K562 (cell line): Measurements from ENCODE around the gene NDUFB8. TPM values are rescaled to one million over a fixed set of nuclear protein-coding genes. Genes with fewer than 3 reads are reported as not detected.
A peak's percentile ranks its signal among the peaks of the same experiment; 100 is the strongest.

Experiments used
- ARID3A ChIP-seq: IDR thresholded peaks from 2 replicates; pipeline ENCODE4 v1.6.1; 2012; ENCODE audit warnings: low read depth, low read length, improper control_type of control experiment, borderline replicate concordance
- ARNT ChIP-seq, 2 experiments: fragments of 450-650 bp; IDR thresholded peaks; 2 replicates each; pipeline ENCODE4 v1.6.1; 2016; ENCODE audit warnings: mild to moderate bottlenecking in 1 of 2
- BRF2 ChIP-seq: IDR thresholded peaks from 3 replicates; pipeline ENCODE4 v1.6.1; 2011; ENCODE audit warnings: borderline replicate concordance, mild to moderate bottlenecking; ENCODE audit not compliant: insufficient read length, insufficient read depth
- CBX5 ChIP-seq: IDR thresholded peaks from 2 replicates; pipeline ENCODE4 v1.6.1; 2014; ENCODE audit warnings: low read depth, borderline replicate concordance
- CHCHD3 ChIP-seq: fragments of 250-450 bp; sonication (Bioruptor Pico); IDR thresholded peaks from 2 replicates; pipeline ENCODE4 v2.1.2; 2022; ENCODE audit warnings: mild to moderate bottlenecking
- CLOCK ChIP-seq: fragments of 250-450 bp; sonication (Bioruptor Pico); IDR thresholded peaks from 2 replicates; pipeline ENCODE4 v1.4.0; 2020; ENCODE audit warnings: mild to moderate bottlenecking, moderate library complexity, borderline replicate concordance
- CTCFL ChIP-seq: IDR thresholded peaks from 2 replicates; pipeline ENCODE4 v1.6.1; 2011; ENCODE audit warnings: borderline replicate concordance, low read depth, mild to moderate bottlenecking, moderate library complexity, low read length; ENCODE audit not compliant: insufficient read depth, poor library complexity, severe bottlenecking
- E2F3 ChIP-seq: fragments of 250-450 bp; sonication (Bioruptor Pico); IDR thresholded peaks from 2 replicates; pipeline ENCODE4 v1.4.0; 2020; ENCODE audit warnings: mild to moderate bottlenecking
- IRF1 ChIP-seq: sonication (generic); formaldehyde crosslinking; IDR thresholded peaks from 2 replicates; pipeline ENCODE4 v1.8.0; 2022; ENCODE audit warnings: missing genetic modification reagents, mild to moderate bottlenecking, borderline replicate concordance
- RBM15 ChIP-seq: fragments of 200-400 bp; formaldehyde crosslinking; IDR thresholded peaks from 2 replicates; pipeline ENCODE4 v1.6.1; 2018; ENCODE audit warnings: mild to moderate bottlenecking, low read length, moderate library complexity; ENCODE audit not compliant: insufficient read depth
- SMARCE1 ChIP-seq: fragments of 450-650 bp; IDR thresholded peaks from 2 replicates; pipeline ENCODE4 v1.7.1; 2016; ENCODE audit warnings: mild to moderate bottlenecking
- SRSF1 ChIP-seq: fragments of 200-400 bp; formaldehyde crosslinking; IDR thresholded peaks from 2 replicates; pipeline ENCODE4 v1.6.1; 2017; ENCODE audit warnings: mild to moderate bottlenecking, low read depth, low read length, moderate library complexity
- SRSF7 ChIP-seq: fragments of 200-400 bp; formaldehyde crosslinking; optimal IDR thresholded peaks from 2 replicates; pipeline ENCODE3; 2017; ENCODE audit warnings: mild to moderate bottlenecking, low read depth, low read length
- ZNF184 ChIP-seq: sonication (generic); formaldehyde crosslinking; IDR thresholded peaks from 2 replicates; pipeline ENCODE4 v1.5.0; 2020; ENCODE audit warnings: missing genetic modification reagents
- ZNF24 ChIP-seq: fragments of 450-650 bp; IDR thresholded peaks from 2 replicates; pipeline ENCODE4 v1.6.1; 2016
- ZNF354B ChIP-seq: fragments of 250-450 bp; sonication (Bioruptor Pico); IDR thresholded peaks from 2 replicates; pipeline ENCODE4 v1.4.0; 2020
- ZNF436 ChIP-seq: fragments of 250-450, 450-650 bp; sonication (Bioruptor Pico); formaldehyde crosslinking; IDR thresholded peaks from 2 replicates; pipeline ENCODE4 v1.7.0; 2020; ENCODE audit warnings: mild to moderate bottlenecking
- ZNF740 ChIP-seq, 3 experiments: fragments of 200-800 bp in 1 of 3; sonication (Bioruptor generic) in 1 of 3; sonication (generic) in 1 of 3; formaldehyde crosslinking in 1 of 3; IDR thresholded peaks; 2 replicates each; pipeline versions ENCODE4 v1.6.1 to v1.8.0; 2016 to 2022; ENCODE audit warnings: mild to moderate bottlenecking in 2 of 3, missing compliant biosample characterization in 2 of 3, missing genetic modification characterization in 2 of 3, missing genetic modification reagents in 1 of 3
- polyA plus RNA-seq, 8 experiments: library from polyadenylated mRNA; depleted of rRNA in 4 of 8; stranded (reverse) in 5 of 8; unstranded in 3 of 8; fragments of >200 nt; fragmentation: Nextera tagmentation in 2 of 8; fragmentation: Illumina TruSeq in 1 of 8; extraction: Ambion mirVana in 2 of 8; extraction: Trizol in 1 of 8; gene quantifications; 2 replicates each; pipeline versions ENCODE4 v1.2.1 to v1.2.3, GENCODE V29; 2011 to 2014; ENCODE audit warnings: inconsistent platforms in 1 of 8, missing spikeins in 1 of 8
- total RNA-seq, 7 experiments: library from RNA; depleted of rRNA in 6 of 7; stranded (reverse); fragments of >200 nt in 6 of 7; fragmentation: Illumina TruSeq in 2 of 7; extraction: Trizol in 2 of 7; gene quantifications; 2 replicates each; pipeline versions ENCODE4 v1.2.1 to v1.2.3, GENCODE V29; 2011 to 2021; ENCODE audit warnings: low replicate concordance in 1 of 7

NDUFB8 gene
- total and polyA plus RNA-seq, 9 of the 15 experiments (the other 6 are each of a cell fraction or from before 2014, with no cell fraction given), result 131 to 360 (median 199) TPM

- TF ChIP-seq CLOCK (CRISPR knock-in tag) (no peak), IRF1 (no peak), ZNF184 (CRISPR knock-in tag) (no peak), CTCFL (peak; percentile 40), CHCHD3 (CRISPR knock-in tag) (no peak), CBX5 (no peak), ARNT (IDR thresholded peaks at IDR 0.05) (no peak), ZNF436 (CRISPR knock-in tag) (no peak), SRSF7 (no peak), RBM15 (no peak), BRF2 (no peak), ZNF354B (no peak), ARID3A (0 out of 2 replicates have a peak, but pooled peaks have one; percentile 17), SRSF1 (no peak), SMARCE1 (no peak), E2F3 (CRISPR knock-in tag) (no peak), ZNF740 (CRISPR knock-in tag; IDR thresholded peaks at IDR 0.05) (no peak), ZNF740 (tag; IDR thresholded peaks at IDR 0.05) (no peak), ZNF24 (no peak)
Observed at GRCh38 chr10:100535715-100536353, 6.2 kb upstream of the NDUFB8 start, which contains the start of gene HIF1AN (continued).
